Endothelial cell of umbilical vein (primary cell): Measurements from ENCODE around the gene BBS2.

Source experiments
- EZH2 ChIP-seq: IDR thresholded peaks from 2 replicates; pipeline ENCODE4 v1.6.1; 2012; ENCODE audit warnings: borderline replicate concordance, low read depth, mild to moderate bottlenecking, moderate library complexity, low read length, inconsistent platforms; ENCODE audit not compliant: severe bottlenecking
- FOS ChIP-seq: IDR thresholded peaks from 2 replicates; pipeline ENCODE4 v1.6.1; 2011; ENCODE audit warnings: mild to moderate bottlenecking, low read length, moderate library complexity, borderline replicate concordance; ENCODE audit not compliant: insufficient read depth
- MYC ChIP-seq: IDR thresholded peaks from one replicate; pipeline ENCODE4 v1.6.1; 2011; ENCODE audit warnings: mild to moderate bottlenecking, low read depth, low read length
- POLR2A ChIP-seq: IDR thresholded peaks from 2 replicates; pipeline ENCODE4 v1.6.1; 2012; ENCODE audit warnings: low read depth, mild to moderate bottlenecking, control low read depth, low read length
- POLR2AphosphoS5 ChIP-seq: IDR thresholded peaks from 2 replicates; pipeline ENCODE4 v1.6.1; 2012; ENCODE audit warnings: low read depth, mild to moderate bottlenecking, control low read depth, low read length, moderate library complexity; ENCODE audit not compliant: insufficient read depth
- TF ChIP-seq, protein P1 (sequence below), 2 donors: IDR thresholded peaks; 1 replicate in 1 of 2; 2 replicates in 1 of 2; pipeline ENCODE4 v1.5.1; 2011; ENCODE audit warnings: low read length in 2 of 2, mild to moderate bottlenecking in 2 of 2, moderate library complexity in 2 of 2, control low read depth in 1 of 2, inconsistent platforms in 1 of 2, low read depth in 1 of 2; ENCODE audit not compliant: insufficient read depth in 1 of 2; ENCODE audit errors: extremely low read depth in 1 of 2
- TF ChIP-seq, protein P2 (sequence below): IDR thresholded peaks from 2 replicates; pipeline ENCODE4 v1.6.1; 2011; ENCODE audit not compliant: insufficient read depth, insufficient read length

DNA sequence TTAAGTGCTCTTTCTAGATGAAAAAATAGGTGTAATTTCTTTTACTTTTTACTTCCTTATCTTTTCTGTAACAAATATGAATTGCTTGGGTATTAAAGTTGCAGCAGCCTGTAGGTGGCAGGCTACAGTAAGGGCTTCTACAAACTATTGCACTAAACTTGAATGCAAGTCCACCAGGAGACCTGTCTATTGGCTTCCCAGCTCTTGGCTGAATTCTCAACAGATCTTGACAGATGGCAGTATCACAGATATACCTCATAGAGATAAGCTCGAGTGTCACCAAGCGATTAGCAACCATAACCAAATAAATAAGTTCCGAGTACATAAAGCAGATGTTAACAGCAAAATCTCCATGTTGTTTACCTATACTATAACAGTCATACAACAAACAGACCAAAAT is 5.9 kb downstream of the BBS2 start:
- TF ChIP-seq FOS (no peak), POLR2A (no peak), EZH2 (no peak), POLR2AphosphoS5 (no peak), MYC (no peak)
- TF ChIP-seq, protein P1, sequence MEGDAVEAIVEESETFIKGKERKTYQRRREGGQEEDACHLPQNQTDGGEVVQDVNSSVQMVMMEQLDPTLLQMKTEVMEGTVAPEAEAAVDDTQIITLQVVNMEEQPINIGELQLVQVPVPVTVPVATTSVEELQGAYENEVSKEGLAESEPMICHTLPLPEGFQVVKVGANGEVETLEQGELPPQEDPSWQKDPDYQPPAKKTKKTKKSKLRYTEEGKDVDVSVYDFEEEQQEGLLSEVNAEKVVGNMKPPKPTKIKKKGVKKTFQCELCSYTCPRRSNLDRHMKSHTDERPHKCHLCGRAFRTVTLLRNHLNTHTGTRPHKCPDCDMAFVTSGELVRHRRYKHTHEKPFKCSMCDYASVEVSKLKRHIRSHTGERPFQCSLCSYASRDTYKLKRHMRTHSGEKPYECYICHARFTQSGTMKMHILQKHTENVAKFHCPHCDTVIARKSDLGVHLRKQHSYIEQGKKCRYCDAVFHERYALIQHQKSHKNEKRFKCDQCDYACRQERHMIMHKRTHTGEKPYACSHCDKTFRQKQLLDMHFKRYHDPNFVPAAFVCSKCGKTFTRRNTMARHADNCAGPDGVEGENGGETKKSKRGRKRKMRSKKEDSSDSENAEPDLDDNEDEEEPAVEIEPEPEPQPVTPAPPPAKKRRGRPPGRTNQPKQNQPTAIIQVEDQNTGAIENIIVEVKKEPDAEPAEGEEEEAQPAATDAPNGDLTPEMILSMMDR (IDR thresholded peaks at IDR 0.05; ENCODE audit: extremely low read depth in 1 of 2, insufficient read depth in 1 of 2, low read depth in 1 of 2, low read length in 2 of 2): peak; percentile 56 to 57
- TF ChIP-seq, protein P2, sequence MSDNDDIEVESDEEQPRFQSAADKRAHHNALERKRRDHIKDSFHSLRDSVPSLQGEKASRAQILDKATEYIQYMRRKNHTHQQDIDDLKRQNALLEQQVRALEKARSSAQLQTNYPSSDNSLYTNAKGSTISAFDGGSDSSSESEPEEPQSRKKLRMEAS: no peak
